Measurements from ENCODE around the gene DNAH2. TPM values are rescaled to one million over a fixed set of nuclear protein-coding genes. Genes with fewer than 3 reads are reported as not detected.

The DNAH2 gene
- total and polyA plus RNA-seq, 2 donors (not counting 3 experiments of a cell fraction or from before 2014, with no cell fraction given): 0.10 to 0.11 TPM

DNA sequence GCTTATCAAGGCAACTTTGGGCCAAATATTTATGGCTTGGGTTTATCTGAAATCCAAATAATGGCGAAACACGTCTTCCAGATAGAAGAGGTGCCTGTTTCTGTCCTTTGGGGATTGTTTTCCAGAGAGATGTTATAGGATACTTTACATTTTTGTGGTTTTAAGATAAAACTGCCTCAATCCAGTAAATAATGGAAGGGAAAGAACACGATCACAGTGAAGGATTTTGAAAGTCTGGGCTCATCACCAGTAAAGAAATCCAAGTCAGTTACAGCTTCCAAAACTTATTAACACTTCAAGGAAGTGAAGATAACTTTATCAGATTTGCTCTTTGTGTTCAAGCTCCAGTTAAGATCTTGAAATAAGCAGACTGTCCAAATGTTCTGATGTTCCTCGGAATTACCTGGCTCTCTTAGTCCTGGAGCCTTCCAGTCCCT lies 30.1 kb downstream of the DNAH2 start:
- TF ChIP-seq, protein P1, sequence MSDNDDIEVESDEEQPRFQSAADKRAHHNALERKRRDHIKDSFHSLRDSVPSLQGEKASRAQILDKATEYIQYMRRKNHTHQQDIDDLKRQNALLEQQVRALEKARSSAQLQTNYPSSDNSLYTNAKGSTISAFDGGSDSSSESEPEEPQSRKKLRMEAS (IDR thresholded peaks at IDR 0.05; ENCODE audit: insufficient read depth, insufficient read length): no peak
- TF ChIP-seq GATA2 (IDR thresholded peaks at IDR 0.05; ENCODE audit: insufficient read depth, insufficient read length, low read depth, low read length) (no peak), EZH2 (IDR thresholded peaks at IDR 0.05; ENCODE audit: borderline replicate concordance, low read depth, low read length, severe bottlenecking) (no peak), MYC (IDR thresholded peaks at IDR 0.05; ENCODE audit: low read depth, low read length) (no peak), POLR2A (IDR thresholded peaks at IDR 0.05; ENCODE audit: low read depth, low read length) (no peak), JUN (IDR thresholded peaks at IDR 0.05; ENCODE audit: borderline replicate concordance, insufficient read depth, insufficient read length, low read depth) (no peak), FOS (IDR thresholded peaks at IDR 0.05; ENCODE audit: borderline replicate concordance, insufficient read depth, low read length) (no peak), POLR2AphosphoS5 (IDR thresholded peaks at IDR 0.05; ENCODE audit: insufficient read depth, low read depth, low read length) (no peak)
- TF ChIP-seq, protein P2, sequence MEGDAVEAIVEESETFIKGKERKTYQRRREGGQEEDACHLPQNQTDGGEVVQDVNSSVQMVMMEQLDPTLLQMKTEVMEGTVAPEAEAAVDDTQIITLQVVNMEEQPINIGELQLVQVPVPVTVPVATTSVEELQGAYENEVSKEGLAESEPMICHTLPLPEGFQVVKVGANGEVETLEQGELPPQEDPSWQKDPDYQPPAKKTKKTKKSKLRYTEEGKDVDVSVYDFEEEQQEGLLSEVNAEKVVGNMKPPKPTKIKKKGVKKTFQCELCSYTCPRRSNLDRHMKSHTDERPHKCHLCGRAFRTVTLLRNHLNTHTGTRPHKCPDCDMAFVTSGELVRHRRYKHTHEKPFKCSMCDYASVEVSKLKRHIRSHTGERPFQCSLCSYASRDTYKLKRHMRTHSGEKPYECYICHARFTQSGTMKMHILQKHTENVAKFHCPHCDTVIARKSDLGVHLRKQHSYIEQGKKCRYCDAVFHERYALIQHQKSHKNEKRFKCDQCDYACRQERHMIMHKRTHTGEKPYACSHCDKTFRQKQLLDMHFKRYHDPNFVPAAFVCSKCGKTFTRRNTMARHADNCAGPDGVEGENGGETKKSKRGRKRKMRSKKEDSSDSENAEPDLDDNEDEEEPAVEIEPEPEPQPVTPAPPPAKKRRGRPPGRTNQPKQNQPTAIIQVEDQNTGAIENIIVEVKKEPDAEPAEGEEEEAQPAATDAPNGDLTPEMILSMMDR (IDR thresholded peaks at IDR 0.05; ENCODE audit: extremely low read depth in 1 of 2, insufficient read depth in 1 of 2, low read depth in 1 of 2, low read length in 2 of 2): no peak
- H3K9me1 ChIP-seq (replicated peaks; ENCODE audit: control insufficient read depth, extremely low read depth, insufficient read depth, low read length): no peaks in the 10 kb centered on the region
- no peak overlapping the region for H3K4me3 ChIP-seq (replicated peaks in 1 of 3; ENCODE audit: insufficient read depth in 1 of 3, low read depth in 1 of 3, low read length in 3 of 3)
- H3K36me3 ChIP-seq (ENCODE audit: control insufficient read depth in 2 of 2, extremely low read depth in 1 of 2, insufficient read depth in 2 of 2, low read length in 2 of 2): no peaks in the 10 kb centered on the region
- H3K9ac ChIP-seq (replicated peaks; ENCODE audit: extremely low read depth, insufficient read depth, low read length): no peak overlapping the region
- no peaks in the 10 kb centered on the region for H3K79me2 ChIP-seq (ENCODE audit: control insufficient read depth, insufficient read depth, low read length)
- FAIRE-seq (peak; percentile 53), DNase-seq (ENCODE audit: low read depth, low spot score) (no peak)
- ChIA-PET POLR2A (no interaction called here), CTCF (interaction anchor here (0.8 to 9.7 kb wide), 3 partner anchors 34 to 294 kb away, joined by 3 to 236 read pairs (median 3); no protein-coding TSS in a partner anchor)
- BruUV-seq (replicated peaks): no TSS peak
- H3K4me1 ChIP-seq (ENCODE audit: control insufficient read depth, extremely low read depth, insufficient read depth, low read length): peaks cover 17% of the 10 kb centered on the region
- no peaks in the 10 kb centered on the region for H3K27me3 ChIP-seq (ENCODE audit: control insufficient read depth in 2 of 2, insufficient read depth in 2 of 2, low read length in 2 of 2)
- H3K27ac ChIP-seq (ENCODE audit: insufficient read depth, low read depth, low read length): no peak overlapping the region
- no peaks in the 10 kb centered on the region for H3K9me3 ChIP-seq (replicated peaks; ENCODE audit: control insufficient read depth, insufficient read depth, low read length)
- H4K20me1 ChIP-seq (replicated peaks; ENCODE audit: control insufficient read depth, extremely low read depth, insufficient read depth, low read length): no peaks in the 10 kb centered on the region
- no peak overlapping the region for H3K4me2 ChIP-seq (ENCODE audit: insufficient read depth, low read length)
- intact Hi-C loops (cut with micrococcal nuclease): no loop called here
- H2AFZ ChIP-seq (ENCODE audit: low read depth, low read length): no peak overlapping the region
- dilution Hi-C loops (cut with MboI; ENCODE audit: extremely low pct_ligation_motif_present, low sequenced_read_pairs): no loop called here
